H1 (cell line): ENCODE data around the gene DEUP1. TPM values are rescaled to one million over a fixed set of nuclear protein-coding genes. Genes with fewer than 3 reads are reported as not detected.

Source experiments
- CTCF ChIA-PET: fragments of 300-600 bp; sonication (Branson Sonifier 250); formaldehyde crosslinking; loops from one replicate; lab custom pipeline; 2021; ENCODE audit not compliant: partially characterized antibody; lab: Charles Lee
- POLR2A ChIA-PET: fragments of 300-600 bp; sonication (Branson Sonifier 250); formaldehyde crosslinking; loops from one replicate; lab custom pipeline; 2021; ENCODE audit warnings: inconsistent platforms; ENCODE audit not compliant: partially characterized antibody; lab: Charles Lee
- DNase-seq, 2 experiments: peaks; one replicate each; pipeline versions ENCODE4 v3.0.0 to v3.0.0-alpha.2; 2010 to 2022; ENCODE audit warnings: low spot score in 2 of 2, low read depth in 1 of 2, mixed read lengths in 1 of 2
- FAIRE-seq: peaks from 2 replicates; lab custom pipeline; 2011; peaks lifted over from hg19 to GRCh38; lab: Jason Lieb, UNC
- H2AFZ ChIP-seq: 2 replicates; pipeline ENCODE4 v1.8.1; 2012; ENCODE audit warnings: low read length, inconsistent platforms
- H2AK5ac ChIP-seq: 2 replicates; pipeline ENCODE4 v1.6.1; 2013; ENCODE audit warnings: low read depth, low read length
- H2BK120ac ChIP-seq: replicated peaks from 2 replicates; pipeline ENCODE3; 2013; ENCODE audit warnings: low read depth, low read length, inconsistent platforms
- H2BK12ac ChIP-seq: 2 replicates; pipeline ENCODE4 v1.6.1; 2013; ENCODE audit warnings: low read depth, low read length
- H2BK15ac ChIP-seq: 2 replicates; pipeline ENCODE4 v1.6.1; 2013; ENCODE audit warnings: low read length
- H2BK20ac ChIP-seq: 2 replicates; pipeline ENCODE4 v1.6.1; 2013; ENCODE audit warnings: low read length
- H2BK5ac ChIP-seq: 2 replicates; pipeline ENCODE4 v1.6.1; 2013; ENCODE audit warnings: low read depth, low read length
- H3K14ac ChIP-seq: 2 replicates; pipeline ENCODE4 v1.6.1; 2013; ENCODE audit warnings: inconsistent platforms; ENCODE audit not compliant: insufficient read length
- H3K18ac ChIP-seq: 2 replicates; pipeline ENCODE4 v1.6.1; 2013; ENCODE audit warnings: low read length; ENCODE audit errors: extremely low read depth
- H3K23ac ChIP-seq: 2 replicates; pipeline ENCODE4 v1.6.1; 2013; ENCODE audit warnings: inconsistent platforms; ENCODE audit not compliant: insufficient read length
- H3K23me2 ChIP-seq: 2 replicates; pipeline ENCODE4 v1.6.1; 2013; ENCODE audit warnings: low read depth, low read length
- H3K27ac ChIP-seq: 2 replicates; pipeline ENCODE4 v1.6.1; 2011; ENCODE audit warnings: low read depth, low read length, inconsistent platforms
- H3K27me3 ChIP-seq, 4 experiments: replicated peaks in 1 of 4; 1 replicate in 1 of 4; 2 replicates in 3 of 4; pipeline versions ENCODE4 v1.6.1 to v1.8.1; 2011 to 2013; ENCODE audit warnings: low read length in 3 of 4, mild to moderate bottlenecking in 3 of 4, inconsistent platforms in 2 of 4, mixed read lengths in 2 of 4, moderate library complexity in 1 of 4; ENCODE audit not compliant: control insufficient read depth in 3 of 4, insufficient read depth in 3 of 4; ENCODE audit errors: extremely low read depth in 1 of 4
- H3K36me3 ChIP-seq, 4 experiments: 2 replicates each; pipeline versions ENCODE4 v1.6.1 to v1.8.1; 2011 to 2013; ENCODE audit warnings: mild to moderate bottlenecking in 4 of 4, low read length in 3 of 4, moderate library complexity in 2 of 4, control low read depth in 1 of 4, inconsistent platforms in 1 of 4; ENCODE audit not compliant: insufficient read depth in 4 of 4, control insufficient read depth in 2 of 4
- H3K4ac ChIP-seq: replicated peaks from 2 replicates; pipeline ENCODE3; 2013; ENCODE audit warnings: low read length, low read depth, mixed read lengths, inconsistent platforms; ENCODE audit not compliant: insufficient read length
- H3K4me1 ChIP-seq, 4 experiments: replicated peaks in 1 of 4; 1 replicate in 1 of 4; 2 replicates in 3 of 4; pipeline versions ENCODE4 v1.6.1 to v1.8.1; 2011 to 2013; ENCODE audit warnings: low read length in 3 of 4, inconsistent platforms in 2 of 4, mixed read lengths in 1 of 4; ENCODE audit not compliant: insufficient read depth in 4 of 4, control insufficient read depth in 3 of 4
- H3K4me2 ChIP-seq, 2 experiments: 2 replicates each; pipeline versions ENCODE4 v1.6.1 to v1.8.1; 2011 to 2013; ENCODE audit warnings: low read depth in 2 of 2, low read length in 2 of 2, control low read depth in 1 of 2, inconsistent platforms in 1 of 2, mild to moderate bottlenecking in 1 of 2; ENCODE audit not compliant: insufficient read depth in 1 of 2
- H3K4me3 ChIP-seq, 4 experiments: fragments of 200-600, 300-600 bp in 1 of 4; sonication (generic), shearing (Covaris generic), sonication (Bioruptor Twin) in 1 of 4; 2 replicates each; pipeline versions ENCODE4 v1.5.1 to v1.8.1; 2011 to 2016; ENCODE audit warnings: low read length in 4 of 4, low read depth in 3 of 4, control low read depth in 2 of 4, inconsistent platforms in 2 of 4, mild to moderate bottlenecking in 2 of 4, mixed read lengths in 1 of 4, moderate library complexity in 1 of 4; ENCODE audit not compliant: insufficient read depth in 2 of 4; ENCODE audit errors: extremely low read depth in 1 of 4
- H3K56ac ChIP-seq: replicated peaks from 2 replicates; pipeline ENCODE3; 2013; ENCODE audit warnings: low read depth, mild to moderate bottlenecking, mixed read lengths, low read length, inconsistent platforms; ENCODE audit not compliant: insufficient read length
- H3K79me1 ChIP-seq: 2 replicates; pipeline ENCODE4 v1.6.1; 2013; ENCODE audit warnings: low read depth, low read length, control low read depth
- H3K79me2 ChIP-seq, 2 experiments: 2 replicates each; pipeline versions ENCODE4 v1.6.1 to v1.8.1; 2012 to 2013; ENCODE audit warnings: low read length in 2 of 2, mild to moderate bottlenecking in 2 of 2, inconsistent platforms in 1 of 2; ENCODE audit not compliant: insufficient read depth in 2 of 2, control insufficient read depth in 1 of 2
- H3K9ac ChIP-seq, 4 experiments: replicated peaks in 1 of 4; 1 replicate in 1 of 4; 2 replicates in 3 of 4; pipeline versions ENCODE4 v1.6.1 to v1.8.1; 2011 to 2013; ENCODE audit warnings: low read depth in 3 of 4, low read length in 3 of 4, control low read depth in 2 of 4, mild to moderate bottlenecking in 2 of 4, moderate library complexity in 2 of 4, inconsistent platforms in 1 of 4; ENCODE audit errors: extremely low read depth in 1 of 4
- H3K9me3 ChIP-seq, 2 experiments: 2 replicates each; pipeline versions ENCODE4 v1.6.1 to v1.8.1; 2012 to 2013; ENCODE audit warnings: mild to moderate bottlenecking in 2 of 2, moderate library complexity in 2 of 2, control low read depth in 1 of 2, inconsistent platforms in 1 of 2, low read depth in 1 of 2, low read length in 1 of 2, mixed read lengths in 1 of 2; ENCODE audit not compliant: insufficient read depth in 2 of 2
- H4K20me1 ChIP-seq, 2 experiments: replicated peaks in 1 of 2; 2 replicates each; pipeline versions ENCODE3 to v1.8.1; 2011 to 2013; ENCODE audit warnings: inconsistent platforms in 2 of 2, low read length in 2 of 2, mild to moderate bottlenecking in 1 of 2; ENCODE audit not compliant: insufficient read depth in 2 of 2, control insufficient read depth in 1 of 2
- H4K5ac ChIP-seq: 2 replicates; pipeline ENCODE4 v1.6.1; 2013; ENCODE audit warnings: low read length, low read depth, mixed read lengths, inconsistent platforms; ENCODE audit not compliant: insufficient read length
- H4K8ac ChIP-seq: 2 replicates; pipeline ENCODE4 v1.8.0; 2013; ENCODE audit warnings: mild to moderate bottlenecking, moderate library complexity, low read length, inconsistent platforms; ENCODE audit not compliant: insufficient read depth; ENCODE audit errors: extremely low read depth
- H4K91ac ChIP-seq: replicated peaks from 2 replicates; pipeline ENCODE3; 2013; ENCODE audit warnings: low read length, mixed read lengths, inconsistent platforms; ENCODE audit not compliant: insufficient read length
- RBBP5 ChIP-seq: IDR thresholded peaks from 2 replicates; pipeline ENCODE4 v1.7.1; 2012; ENCODE audit warnings: low read depth, mild to moderate bottlenecking, inconsistent platforms, low read length, moderate library complexity, borderline replicate concordance
- YY1 ChIP-seq: IDR thresholded peaks from 2 replicates; pipeline ENCODE4 v1.6.1; 2011; ENCODE audit warnings: low read depth, mild to moderate bottlenecking, low read length
- WGBS, 2 experiments: shearing (Covaris generic) in 1 of 2; methylation state at CpG; one replicate each; pipeline versions ENCODE4 v1.1.6 to v1.1.7; 2013 to 2015; ENCODE audit warnings: low lambda C conversion rate in 2 of 2, mixed read lengths in 2 of 2, inconsistent platforms in 1 of 2, low coverage in 1 of 2, missing lambda C conversion rate in 1 of 2; ENCODE audit not compliant: insufficient replicate concordance in 2 of 2, insufficient coverage in 1 of 2, insufficient read length in 1 of 2; ENCODE audit errors: extremely low coverage in 1 of 2, missing lambda C conversion rate in 1 of 2; 5-methylcytosine and 5-hydroxymethylcytosine counted together
- polyA plus RNA-seq, 7 experiments: library from polyadenylated mRNA; depleted of rRNA in 3 of 7; stranded (reverse) in 5 of 7; unstranded in 2 of 7; fragments of >200 nt in 5 of 7; fragments of 200-250 nt in 2 of 7; gene quantifications; 1 replicate in 5 of 7; 2 replicates in 1 of 7; 4 replicates in 1 of 7; pipeline versions ENCODE4 v1.2.1 to v1.2.3, GENCODE V29; 2011 to 2013; ENCODE audit warnings: missing spikeins in 2 of 7, mixed read lengths in 2 of 7
- total RNA-seq: library from RNA; stranded (reverse); fragmentation: NEBNext Ultra II Directional; extraction: Animal tissue kit (Norgen Biotek cat#: 25700); gene quantifications from 2 replicates; pipeline ENCODE4 v1.2.1, GENCODE V29; 2021

DEUP1 gene
- total and polyA plus RNA-seq, 2 of the 8 experiments (the other 6 are each of a cell fraction or from before 2014, with no cell fraction given): 0.45 TPM; not detected in 1

DNA sequence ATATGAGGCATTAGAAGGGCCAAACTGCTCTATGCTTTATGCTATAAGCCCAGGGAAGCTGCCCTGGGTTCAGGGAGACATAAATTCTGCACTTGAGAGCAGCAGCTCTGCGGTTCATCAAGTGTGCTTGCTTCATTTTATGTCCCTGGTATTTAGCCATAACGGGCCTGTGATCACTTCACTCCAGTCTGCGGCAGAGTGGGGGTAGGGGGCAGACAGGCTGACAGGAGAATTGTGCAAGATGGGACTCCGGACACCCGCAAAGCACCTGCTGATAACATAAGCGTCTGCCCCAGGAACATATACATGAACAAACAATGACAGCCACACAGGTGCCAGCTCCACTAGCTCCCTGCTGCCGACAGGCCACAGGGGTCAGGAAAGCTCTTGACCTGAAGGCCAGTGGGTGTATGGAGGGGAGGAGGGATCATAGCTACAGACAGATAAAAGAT lies 156.5 kb downstream of the DEUP1 start:
- H2BK20ac ChIP-seq: no peak overlapping the region
- no peak overlapping the region for H3K18ac ChIP-seq
- H4K91ac ChIP-seq: no peak overlapping the region
- no peak overlapping the region for H2BK120ac ChIP-seq
- H2AFZ ChIP-seq: no peak overlapping the region
- no peaks in the 10 kb centered on the region for H3K36me3 ChIP-seq
- H3K23me2 ChIP-seq: no peaks in the 10 kb centered on the region
- FAIRE-seq: no peak
- peaks cover 0 to 17% of the 10 kb centered on the region in 2 experiments; a peak in 2 of 4 replicates for H3K79me2 ChIP-seq
- H3K4me1 ChIP-seq: peaks cover 18 to 46% (median 31%) of the 10 kb centered on the region in 4 experiments
- no peak overlapping the region for H4K5ac ChIP-seq
- no peak overlapping the region; a peak in 1 of 7 replicates for H3K9ac ChIP-seq
- H3K4me3 ChIP-seq: no peak overlapping the region
- H2BK5ac ChIP-seq: no peak overlapping the region
- no peak overlapping the region for H3K27ac ChIP-seq
- H3K27me3 ChIP-seq: no peaks in the 10 kb centered on the region
- H3K79me1 ChIP-seq: peaks cover 8% of the 10 kb centered on the region; the same call in 1 of the 2 replicates
- no peak overlapping the region for H3K14ac ChIP-seq
- POLR2A ChIA-PET: interaction anchor here (1.5 to 2.5 kb wide), 2 partner anchors 9 to 15 kb away, joined by 6 to 11 read pairs; no protein-coding TSS in a partner anchor
- TF ChIP-seq RBBP5 (no peak), YY1 (no peak)
- H3K23ac ChIP-seq: no peak overlapping the region
- no peak overlapping the region for H3K4ac ChIP-seq
- no peak overlapping the region for H3K4me2 ChIP-seq
- DNase-seq: no peak
- no peak overlapping the region for H4K8ac ChIP-seq
- no peak overlapping the region for H2BK15ac ChIP-seq
- CTCF ChIA-PET: interaction anchor here (0.7 to 1.6 kb wide), 4 partner anchors 9 to 251 kb away, joined by 3 to 8 read pairs (median 3); no protein-coding TSS in a partner anchor
- H2AK5ac ChIP-seq: no peak overlapping the region
- peaks cover 0 to 4% of the 10 kb centered on the region in 2 experiments for H4K20me1 ChIP-seq
- no peak overlapping the region for H2BK12ac ChIP-seq
- 71% methylated on average over 7 of the region's 7 CpGs; no CpG with 5 or more reads in 1 of the 2 experiments for WGBS, 2 experiments
- no peaks in the 10 kb centered on the region for H3K9me3 ChIP-seq
- no peak overlapping the region for H3K56ac ChIP-seq

Other genes with a start within 250 kb of the DEUP1 start
- 22.7 and 24.4 TPM in 2 replicates for gene SLC36A4, start 132.8 kb upstream of the DEUP1 start, total RNA-seq
- 7.3 and 10.2 TPM in 2 replicates for gene SLC36A4, start 132.8 kb upstream of the DEUP1 start, polyA plus RNA-seq (2011; rRNA removed)
- 53.9 and 57.0 TPM in 2 replicates for gene SMCO4, start 212.6 kb downstream of the DEUP1 start, total RNA-seq
- gene SMCO4, start 212.6 kb downstream of the DEUP1 start, polyA plus RNA-seq (2011; rRNA removed): 33.2 and 36.6 TPM in 2 replicates